ENCODE data around the gene PACSIN1. TPM values are rescaled to one million over a fixed set of nuclear protein-coding genes. Genes with fewer than 3 reads are reported as not detected.

The PACSIN1 gene
- total RNA-seq, 2 experiments from 2014 or later = 19.3 to 88.4 TPM

DNA sequence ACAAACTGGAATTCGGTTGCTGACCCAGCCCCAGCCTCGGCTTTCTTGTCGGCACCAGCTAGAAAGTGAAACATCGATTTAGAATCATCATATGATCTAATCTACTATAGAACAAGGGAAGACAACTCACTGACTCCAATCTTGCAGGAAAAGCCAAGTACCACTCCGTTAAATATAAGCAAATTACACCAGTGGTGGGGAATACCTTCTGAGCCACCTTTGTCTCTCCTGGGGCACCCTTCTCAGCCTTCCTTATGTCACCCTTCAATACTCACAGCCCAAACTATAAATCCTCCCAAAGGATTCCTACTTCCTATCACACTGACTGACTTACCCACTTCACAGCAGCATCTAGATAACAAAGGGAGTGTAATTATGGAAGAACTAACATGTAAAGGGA, 47.5 kb upstream of the PACSIN1 start:
- H4K20me1 ChIP-seq (ENCODE audit: insufficient read depth, low read length) = 0 out of 2 replicates have a peak, but pooled peaks cover 4% of the 10 kb centered on the region
- no TSS peak for BruUV-seq (replicated peaks)

DNA sequence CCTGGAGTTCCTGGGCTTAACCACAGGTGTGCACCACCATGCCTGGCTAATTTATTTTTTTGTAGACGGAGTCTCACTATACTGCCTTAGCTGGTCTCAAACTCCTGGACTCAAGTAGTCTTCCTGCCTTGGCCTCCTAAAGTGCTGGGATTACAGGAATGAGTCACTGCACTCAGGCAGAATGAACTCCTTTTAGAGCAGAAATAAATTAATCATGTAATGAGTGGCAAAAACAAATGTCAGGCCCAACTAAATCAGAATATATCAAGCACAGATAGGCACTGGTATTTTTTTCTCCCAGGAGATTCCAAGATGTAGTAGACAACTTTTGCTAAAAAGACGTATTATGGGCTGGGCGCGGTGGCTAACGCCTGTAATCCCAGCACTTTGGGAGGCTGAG, 42.6 kb upstream of the PACSIN1 start:
- Histone ChIP-seq H3K79me2 (ENCODE audit: insufficient read depth, low read depth, low read length) (peaks cover 55% of the 10 kb centered on the region), H3K9me3 (ENCODE audit: low read length) (no peaks in the 10 kb centered on the region), H3K27ac (ENCODE audit: low read depth, low read length, poor library complexity, severe bottlenecking) (no peak overlapping the region), H3K9me2 (ENCODE audit: insufficient read depth, low read length) (no peaks in the 10 kb centered on the region), H2AFZ (ENCODE audit: low read length) (no peak overlapping the region), H3K36me3 (ENCODE audit: insufficient read depth, low read length) (peaks cover 73% of the 10 kb centered on the region), H3K4me3 (ENCODE audit: low read depth, low read length, poor library complexity, severe bottlenecking) (peak overlapping the region; percentile 97), H3K4me2 (ENCODE audit: low read length) (peak overlapping the region; percentile 65; the same call in 1 of the 2 replicates), H3K4me1 (ENCODE audit: insufficient read depth, low read length, poor library complexity, severe bottlenecking) (peaks cover 21% of the 10 kb centered on the region), H4K20me1 (ENCODE audit: insufficient read depth, low read length) (peaks cover 13% of the 10 kb centered on the region; the same call in 1 of the 2 replicates)
- DNase-seq (ENCODE audit: low spot score) = no peak
- intact Hi-C loops (cut with micrococcal nuclease; ENCODE audit: unreplicated experiment) = no loop called here
- BruUV-seq (replicated peaks) = no TSS peak
- CTCF ChIA-PET (ENCODE audit: unreplicated experiment) = no interaction called here
- POLR2A ChIA-PET = no interaction called here
- TF ChIP-seq, protein P1, sequence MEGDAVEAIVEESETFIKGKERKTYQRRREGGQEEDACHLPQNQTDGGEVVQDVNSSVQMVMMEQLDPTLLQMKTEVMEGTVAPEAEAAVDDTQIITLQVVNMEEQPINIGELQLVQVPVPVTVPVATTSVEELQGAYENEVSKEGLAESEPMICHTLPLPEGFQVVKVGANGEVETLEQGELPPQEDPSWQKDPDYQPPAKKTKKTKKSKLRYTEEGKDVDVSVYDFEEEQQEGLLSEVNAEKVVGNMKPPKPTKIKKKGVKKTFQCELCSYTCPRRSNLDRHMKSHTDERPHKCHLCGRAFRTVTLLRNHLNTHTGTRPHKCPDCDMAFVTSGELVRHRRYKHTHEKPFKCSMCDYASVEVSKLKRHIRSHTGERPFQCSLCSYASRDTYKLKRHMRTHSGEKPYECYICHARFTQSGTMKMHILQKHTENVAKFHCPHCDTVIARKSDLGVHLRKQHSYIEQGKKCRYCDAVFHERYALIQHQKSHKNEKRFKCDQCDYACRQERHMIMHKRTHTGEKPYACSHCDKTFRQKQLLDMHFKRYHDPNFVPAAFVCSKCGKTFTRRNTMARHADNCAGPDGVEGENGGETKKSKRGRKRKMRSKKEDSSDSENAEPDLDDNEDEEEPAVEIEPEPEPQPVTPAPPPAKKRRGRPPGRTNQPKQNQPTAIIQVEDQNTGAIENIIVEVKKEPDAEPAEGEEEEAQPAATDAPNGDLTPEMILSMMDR (conservative IDR thresholded peaks at IDR 0.05; ENCODE audit: low read length) = no peak
- no peak for TF ChIP-seq EZH2phosphoT487 (IDR thresholded peaks at IDR 0.05; ENCODE audit: borderline replicate concordance, low read depth, low read length)

More for the DNA sequence above, 47.5 kb upstream of the PACSIN1 start:
- POLR2A ChIA-PET = no interaction called here
- TF ChIP-seq, protein P1 (conservative IDR thresholded peaks at IDR 0.05; ENCODE audit: low read length) = no peak
- TF ChIP-seq EZH2phosphoT487 (IDR thresholded peaks at IDR 0.05; ENCODE audit: borderline replicate concordance, low read depth, low read length) = no peak
- Histone ChIP-seq H3K36me3 (ENCODE audit: insufficient read depth, low read length) (peaks cover 94% of the 10 kb centered on the region), H3K9me3 (ENCODE audit: low read length) (no peaks in the 10 kb centered on the region), H3K4me2 (ENCODE audit: low read length) (no peak overlapping the region), H2AFZ (ENCODE audit: low read length) (no peak overlapping the region), H3K9me2 (ENCODE audit: insufficient read depth, low read length) (no peaks in the 10 kb centered on the region), H3K27ac (ENCODE audit: low read depth, low read length, poor library complexity, severe bottlenecking) (no peak overlapping the region), H3K4me1 (ENCODE audit: insufficient read depth, low read length, poor library complexity, severe bottlenecking) (peaks cover 4% of the 10 kb centered on the region), H3K4me3 (ENCODE audit: low read depth, low read length, poor library complexity, severe bottlenecking) (no peak overlapping the region), H3K79me2 (ENCODE audit: insufficient read depth, low read depth, low read length) (peaks cover 28% of the 10 kb centered on the region)
- intact Hi-C loops (cut with micrococcal nuclease; ENCODE audit: unreplicated experiment) = no loop called here
- no peak for DNase-seq (ENCODE audit: low spot score)
- CTCF ChIA-PET (ENCODE audit: unreplicated experiment) = no interaction called here

Data from OCI-LY7 (cell line).